ENCODE measurements around the gene ATP2A3.

Gene ATP2A3

GRCh38 chr17:3903881-3904290, 60.4 kb downstream of the ATP2A3 start:
- no peak overlapping the region for H2BK12ac ChIP-seq (ENCODE audit: low read length)
- no peak overlapping the region for H3K9ac ChIP-seq (ENCODE audit: low read length)
- no peak overlapping the region for H2BK5ac ChIP-seq (ENCODE audit: low read depth, low read length, poor library complexity)
- no peak overlapping the region for H3K4me2 ChIP-seq (ENCODE audit: low read length)
- no peak overlapping the region for H3K27ac ChIP-seq (ENCODE audit: low read depth, low read length)
- DNase-seq, result no peak
- H3K18ac ChIP-seq (ENCODE audit: low read length), result no peak overlapping the region
- no peak overlapping the region for H3K14ac ChIP-seq (ENCODE audit: low read length)
- no peaks in the 10 kb centered on the region for H3K79me2 ChIP-seq (ENCODE audit: control insufficient read depth, insufficient read depth, low read length, poor library complexity)
- H2BK120ac ChIP-seq (ENCODE audit: insufficient read depth, low read length, poor library complexity), result no peak overlapping the region
- H4K12ac ChIP-seq (ENCODE audit: low read depth, low read length), result no peak overlapping the region
- H3K79me1 ChIP-seq (ENCODE audit: low read length), result no peaks in the 10 kb centered on the region
- H3K4me3 ChIP-seq (ENCODE audit: low read depth, low read length), result no peak overlapping the region
- H3K4me1 ChIP-seq (ENCODE audit: control insufficient read depth in 1 of 2, insufficient read depth in 2 of 2, low read length in 2 of 2), result no peaks in the 10 kb centered on the region
- WGBS (ENCODE audit: extremely low coverage, insufficient coverage, insufficient read length), result no CpG with 5 or more reads among the region's 21 CpGs
- no peak overlapping the region for H2AFZ ChIP-seq (ENCODE audit: insufficient read depth, low read length, poor library complexity)
- H3K27me3 ChIP-seq (ENCODE audit: insufficient read depth, low read length), result no peaks in the 10 kb centered on the region
- H4K91ac ChIP-seq (ENCODE audit: low read depth, low read length), result no peak overlapping the region
- H3K36me3 ChIP-seq (ENCODE audit: control insufficient read depth in 1 of 2, insufficient read depth in 2 of 2, low read length in 2 of 2), result no peaks in the 10 kb centered on the region
- H3K23ac ChIP-seq (ENCODE audit: low read length), result no peak overlapping the region
- H2AK5ac ChIP-seq (ENCODE audit: low read length), result no peak overlapping the region
- no peak overlapping the region for H3K4ac ChIP-seq (ENCODE audit: low read depth, low read length)
- no peaks in the 10 kb centered on the region for H3K9me3 ChIP-seq (ENCODE audit: insufficient read depth, low read depth, low read length)
- no peak overlapping the region for H4K8ac ChIP-seq (ENCODE audit: low read depth, low read length)

- Histone ChIP-seq H3K4me1 (ENCODE audit: control insufficient read depth in 1 of 2, insufficient read depth in 2 of 2, low read length in 2 of 2) (no peaks in the 10 kb centered on the region), H2BK12ac (ENCODE audit: low read length) (no peak overlapping the region), H3K4me2 (ENCODE audit: low read length) (no peak overlapping the region), H3K79me1 (ENCODE audit: low read length) (no peaks in the 10 kb centered on the region), H3K14ac (ENCODE audit: low read length) (no peak overlapping the region), H3K4me3 (ENCODE audit: low read depth, low read length) (no peak overlapping the region), H3K9me3 (ENCODE audit: insufficient read depth, low read depth, low read length) (no peaks in the 10 kb centered on the region), H3K27me3 (ENCODE audit: insufficient read depth, low read length) (no peaks in the 10 kb centered on the region), H4K91ac (ENCODE audit: low read depth, low read length) (no peak overlapping the region), H3K18ac (ENCODE audit: low read length) (no peak overlapping the region), H3K4ac (ENCODE audit: low read depth, low read length) (no peak overlapping the region), H3K23ac (ENCODE audit: low read length) (no peak overlapping the region), H4K8ac (ENCODE audit: low read depth, low read length) (no peak overlapping the region), H2AFZ (ENCODE audit: insufficient read depth, low read length, poor library complexity) (no peak overlapping the region), H2BK120ac (ENCODE audit: insufficient read depth, low read length, poor library complexity) (no peak overlapping the region), H2AK5ac (ENCODE audit: low read length) (no peak overlapping the region), H2BK5ac (ENCODE audit: low read depth, low read length, poor library complexity) (no peak overlapping the region), H3K36me3 (ENCODE audit: control insufficient read depth in 1 of 2, insufficient read depth in 2 of 2, low read length in 2 of 2) (no peaks in the 10 kb centered on the region), H4K12ac (ENCODE audit: low read depth, low read length) (no peak overlapping the region), H3K9ac (ENCODE audit: low read length) (no peak overlapping the region), H3K27ac (ENCODE audit: low read depth, low read length) (no peak overlapping the region), H3K79me2 (ENCODE audit: control insufficient read depth, insufficient read depth, low read length, poor library complexity) (no peaks in the 10 kb centered on the region)
- no CpG with 5 or more reads among the region's 25 CpGs for WGBS (ENCODE audit: extremely low coverage, insufficient coverage, insufficient read length)
- DNase-seq, result no peak
Measured at GRCh38 chr17:3903051-3903825, 61.0 kb downstream of the ATP2A3 start.

GRCh38 chr17:3900646-3901045, 63.6 kb downstream of the ATP2A3 start:
- Histone ChIP-seq H3K9me3 (ENCODE audit: insufficient read depth, low read depth, low read length) (no peaks in the 10 kb centered on the region), H3K4me2 (ENCODE audit: low read length) (no peak overlapping the region), H3K18ac (ENCODE audit: low read length) (no peak overlapping the region), H2AK5ac (ENCODE audit: low read length) (no peak overlapping the region), H3K27ac (ENCODE audit: low read depth, low read length) (no peak overlapping the region), H3K4me3 (ENCODE audit: low read depth, low read length) (no peak overlapping the region), H3K27me3 (ENCODE audit: insufficient read depth, low read length) (no peaks in the 10 kb centered on the region), H4K12ac (ENCODE audit: low read depth, low read length) (no peak overlapping the region), H4K8ac (ENCODE audit: low read depth, low read length) (no peak overlapping the region), H4K91ac (ENCODE audit: low read depth, low read length) (no peak overlapping the region), H2BK120ac (ENCODE audit: insufficient read depth, low read length, poor library complexity) (no peak overlapping the region), H2BK5ac (ENCODE audit: low read depth, low read length, poor library complexity) (no peak overlapping the region), H3K79me1 (ENCODE audit: low read length) (no peaks in the 10 kb centered on the region), H2AFZ (ENCODE audit: insufficient read depth, low read length, poor library complexity) (no peak overlapping the region), H3K14ac (ENCODE audit: low read length) (no peak overlapping the region), H3K4ac (ENCODE audit: low read depth, low read length) (no peak overlapping the region), H3K9ac (ENCODE audit: low read length) (no peak overlapping the region), H3K23ac (ENCODE audit: low read length) (no peak overlapping the region), H3K36me3 (ENCODE audit: control insufficient read depth in 1 of 2, insufficient read depth in 2 of 2, low read length in 2 of 2) (no peaks in the 10 kb centered on the region), H3K4me1 (ENCODE audit: control insufficient read depth in 1 of 2, insufficient read depth in 2 of 2, low read length in 2 of 2) (no peaks in the 10 kb centered on the region), H2BK12ac (ENCODE audit: low read length) (no peak overlapping the region), H3K79me2 (ENCODE audit: control insufficient read depth, insufficient read depth, low read length, poor library complexity) (no peaks in the 10 kb centered on the region)
- no CpG with 5 or more reads among the region's 6 CpGs for WGBS (ENCODE audit: extremely low coverage, insufficient coverage, insufficient read length)
- DNase-seq, result no peak

GRCh38 chr17:3897731-3898130, 66.5 kb downstream of the ATP2A3 start:
- H3K9me3 ChIP-seq (ENCODE audit: insufficient read depth, low read depth, low read length), result no peaks in the 10 kb centered on the region
- no peak overlapping the region for H2BK120ac ChIP-seq (ENCODE audit: insufficient read depth, low read length, poor library complexity)
- no peak overlapping the region for H4K8ac ChIP-seq (ENCODE audit: low read depth, low read length)
- H3K79me1 ChIP-seq (ENCODE audit: low read length), result peaks cover 2% of the 10 kb centered on the region
- no peak overlapping the region for H4K91ac ChIP-seq (ENCODE audit: low read depth, low read length)
- no peak overlapping the region for H3K14ac ChIP-seq (ENCODE audit: low read length)
- no peak overlapping the region for H2AFZ ChIP-seq (ENCODE audit: insufficient read depth, low read length, poor library complexity)
- no peak overlapping the region for H3K23ac ChIP-seq (ENCODE audit: low read length)
- no peaks in the 10 kb centered on the region for H3K27me3 ChIP-seq (ENCODE audit: insufficient read depth, low read length)
- H3K79me2 ChIP-seq (ENCODE audit: control insufficient read depth, insufficient read depth, low read length, poor library complexity), result no peaks in the 10 kb centered on the region
- no peak overlapping the region for H3K4ac ChIP-seq (ENCODE audit: low read depth, low read length)
- H3K4me3 ChIP-seq (ENCODE audit: low read depth, low read length), result no peak overlapping the region
- H3K4me1 ChIP-seq (ENCODE audit: control insufficient read depth in 1 of 2, insufficient read depth in 2 of 2, low read length in 2 of 2), result peaks cover 4 to 7% of the 10 kb centered on the region in 2 experiments
- no peak overlapping the region for H2BK5ac ChIP-seq (ENCODE audit: low read depth, low read length, poor library complexity)
- WGBS (ENCODE audit: extremely low coverage, insufficient coverage, insufficient read length), result no CpG with 5 or more reads among the region's 12 CpGs
- H3K9ac ChIP-seq (ENCODE audit: low read length), result no peak overlapping the region
- H3K18ac ChIP-seq (ENCODE audit: low read length), result no peak overlapping the region
- no peak overlapping the region for H3K27ac ChIP-seq (ENCODE audit: low read depth, low read length)
- no peak for DNase-seq
- H3K36me3 ChIP-seq (ENCODE audit: control insufficient read depth in 1 of 2, insufficient read depth in 2 of 2, low read length in 2 of 2), result no peaks in the 10 kb centered on the region
- H2AK5ac ChIP-seq (ENCODE audit: low read length), result no peak overlapping the region
- no peak overlapping the region for H2BK12ac ChIP-seq (ENCODE audit: low read length)
- H4K12ac ChIP-seq (ENCODE audit: low read depth, low read length), result no peak overlapping the region
- no peak overlapping the region for H3K4me2 ChIP-seq (ENCODE audit: low read length)

All from trophoblast cell (in vitro differentiated cells and primary cell).